ENCODE results near the gene TBX15.

The TBX15 gene

GRCh38 chr1:118905671-118906070, 82.5 kb downstream of the TBX15 start:
- H3K4me3 ChIP-seq (ENCODE audit: low read depth, low read length), result no peak overlapping the region
- DNase-seq (ENCODE audit: low read depth), result no peak
- TF ChIP-seq, protein P1, sequence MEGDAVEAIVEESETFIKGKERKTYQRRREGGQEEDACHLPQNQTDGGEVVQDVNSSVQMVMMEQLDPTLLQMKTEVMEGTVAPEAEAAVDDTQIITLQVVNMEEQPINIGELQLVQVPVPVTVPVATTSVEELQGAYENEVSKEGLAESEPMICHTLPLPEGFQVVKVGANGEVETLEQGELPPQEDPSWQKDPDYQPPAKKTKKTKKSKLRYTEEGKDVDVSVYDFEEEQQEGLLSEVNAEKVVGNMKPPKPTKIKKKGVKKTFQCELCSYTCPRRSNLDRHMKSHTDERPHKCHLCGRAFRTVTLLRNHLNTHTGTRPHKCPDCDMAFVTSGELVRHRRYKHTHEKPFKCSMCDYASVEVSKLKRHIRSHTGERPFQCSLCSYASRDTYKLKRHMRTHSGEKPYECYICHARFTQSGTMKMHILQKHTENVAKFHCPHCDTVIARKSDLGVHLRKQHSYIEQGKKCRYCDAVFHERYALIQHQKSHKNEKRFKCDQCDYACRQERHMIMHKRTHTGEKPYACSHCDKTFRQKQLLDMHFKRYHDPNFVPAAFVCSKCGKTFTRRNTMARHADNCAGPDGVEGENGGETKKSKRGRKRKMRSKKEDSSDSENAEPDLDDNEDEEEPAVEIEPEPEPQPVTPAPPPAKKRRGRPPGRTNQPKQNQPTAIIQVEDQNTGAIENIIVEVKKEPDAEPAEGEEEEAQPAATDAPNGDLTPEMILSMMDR (IDR thresholded peaks at IDR 0.05; ENCODE audit: insufficient read depth, low read depth, low read length, missing control alignments), result no peak

DNA sequence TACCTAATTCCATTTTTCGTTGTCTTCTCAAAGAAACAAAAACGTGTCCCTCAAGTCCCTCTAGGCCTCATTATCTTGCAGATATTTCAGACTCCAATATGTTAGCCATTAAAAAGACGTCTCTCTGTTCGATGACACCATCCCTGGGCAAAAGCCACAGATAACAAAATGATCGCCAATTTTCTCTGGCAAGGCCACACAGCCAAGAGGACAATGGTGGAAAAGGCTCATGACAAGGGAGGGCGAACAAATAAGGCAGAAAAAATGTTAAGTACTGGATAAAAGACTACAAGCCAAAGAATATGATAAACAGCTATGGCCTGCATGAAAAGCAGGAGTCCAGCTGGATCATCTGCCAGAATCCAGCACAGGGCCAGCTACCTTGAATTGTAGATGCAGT, 82.9 kb downstream of the TBX15 start:
- no peak overlapping the region for H3K4me3 ChIP-seq (ENCODE audit: low read depth, low read length)
- DNase-seq (ENCODE audit: low read depth), result no peak
- TF ChIP-seq, protein P1 (IDR thresholded peaks at IDR 0.05; ENCODE audit: insufficient read depth, low read depth, low read length, missing control alignments), result no peak

GRCh38 chr1:118902711-118903191, 85.4 kb downstream of the TBX15 start:
- TF ChIP-seq, protein P1 (IDR thresholded peaks at IDR 0.05; ENCODE audit: insufficient read depth, low read depth, low read length, missing control alignments), result no peak
- no peak overlapping the region for H3K4me3 ChIP-seq (ENCODE audit: low read depth, low read length)
- DNase-seq (ENCODE audit: low read depth), result no peak

DNA sequence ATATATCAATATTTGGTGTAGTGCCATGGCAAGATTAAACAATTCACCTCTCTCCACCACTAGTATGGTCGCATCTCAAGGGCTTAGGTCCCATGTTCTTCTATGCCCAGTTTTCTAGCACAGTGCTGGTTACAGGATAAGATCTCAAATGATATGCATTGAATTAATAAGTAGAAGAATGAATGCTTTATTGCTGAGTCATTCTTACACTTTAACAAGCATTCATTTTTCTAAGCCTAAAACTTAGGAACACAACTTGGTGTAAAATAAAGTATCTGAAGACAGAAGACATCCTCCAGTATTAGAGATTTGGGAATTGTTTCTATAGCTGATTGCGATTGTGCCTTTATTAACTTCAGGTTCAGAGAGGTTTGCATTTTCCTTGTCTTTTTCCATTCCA, 85.8 kb downstream of the TBX15 start:
- TF ChIP-seq, protein P1 (IDR thresholded peaks at IDR 0.05; ENCODE audit: insufficient read depth, low read depth, low read length, missing control alignments), result no peak
- no peak for DNase-seq (ENCODE audit: low read depth)
- H3K4me3 ChIP-seq (ENCODE audit: low read depth, low read length), result no peak overlapping the region

GRCh38 chr1:118900643-118901440, 87.3 kb downstream of the TBX15 start:
- no peak for DNase-seq (ENCODE audit: low read depth)
- TF ChIP-seq, protein P1 (IDR thresholded peaks at IDR 0.05; ENCODE audit: insufficient read depth, low read depth, low read length, missing control alignments), result no peak
- no peak overlapping the region for H3K4me3 ChIP-seq (ENCODE audit: low read depth, low read length)

DNA sequence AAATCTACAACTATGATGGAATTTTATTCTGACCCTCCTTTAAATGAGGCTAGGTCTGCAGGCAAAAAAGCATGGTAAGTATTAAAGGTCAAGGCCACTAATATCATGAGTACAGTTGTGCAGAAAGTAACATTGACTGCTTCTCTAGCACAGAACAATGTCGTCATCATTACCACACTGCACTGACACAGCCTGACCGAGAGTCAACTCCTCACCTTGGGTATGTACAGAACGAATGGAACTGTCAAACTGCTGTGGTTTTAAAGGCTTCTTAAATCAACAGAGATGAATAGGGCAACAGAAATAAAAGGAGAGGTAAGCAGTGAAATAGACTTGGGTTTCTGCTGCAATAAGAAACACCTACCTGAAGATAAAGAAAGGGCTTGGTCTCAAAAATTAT, 88.8 kb downstream of the TBX15 start:
- DNase-seq (ENCODE audit: low read depth), result no peak
- H3K4me3 ChIP-seq (ENCODE audit: low read depth, low read length), result no peak overlapping the region
- TF ChIP-seq, protein P1 (IDR thresholded peaks at IDR 0.05; ENCODE audit: insufficient read depth, low read depth, low read length, missing control alignments), result no peak

GRCh38 chr1:118898712-118899111, 89.4 kb downstream of the TBX15 start:
- no peak overlapping the region for H3K4me3 ChIP-seq (ENCODE audit: low read depth, low read length)
- DNase-seq (ENCODE audit: low read depth), result no peak

More at GRCh38 chr1:118898712-118899111, 89.4 kb downstream of the TBX15 start:
- TF ChIP-seq, protein P1 (IDR thresholded peaks at IDR 0.05; ENCODE audit: insufficient read depth, low read depth, low read length, missing control alignments), result no peak
